ENCODE results near the gene BPIFB4. TPM values are rescaled to one million over a fixed set of nuclear protein-coding genes. Genes with fewer than 3 reads are reported as not detected.

Gene BPIFB4
- total RNA-seq, 1 donor from 2014 or later, result not detected

DNA sequence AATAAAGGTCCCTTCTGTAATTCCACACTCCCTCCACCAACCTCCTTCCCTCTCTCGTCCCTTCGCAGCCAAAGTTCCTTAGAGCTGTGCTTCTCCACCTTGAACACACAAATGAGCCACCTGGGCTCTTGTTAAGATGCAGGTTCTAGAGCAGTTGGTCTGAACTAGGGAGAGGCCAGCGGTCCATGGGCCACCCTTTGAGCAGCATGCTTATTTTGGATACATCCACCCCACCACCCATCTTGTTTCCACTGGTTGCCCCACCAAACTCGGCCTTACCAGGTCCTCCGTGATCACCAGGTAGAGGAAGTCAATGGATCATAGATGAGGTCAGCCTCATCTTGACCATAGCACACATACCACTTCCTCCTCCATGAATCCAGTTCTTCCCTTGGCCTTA is 81.2 kb downstream of the BPIFB4 start:
- no peak for DNase-seq
- no peaks in the 10 kb centered on the region for H3K4me1 ChIP-seq
- TF ChIP-seq, protein P1, sequence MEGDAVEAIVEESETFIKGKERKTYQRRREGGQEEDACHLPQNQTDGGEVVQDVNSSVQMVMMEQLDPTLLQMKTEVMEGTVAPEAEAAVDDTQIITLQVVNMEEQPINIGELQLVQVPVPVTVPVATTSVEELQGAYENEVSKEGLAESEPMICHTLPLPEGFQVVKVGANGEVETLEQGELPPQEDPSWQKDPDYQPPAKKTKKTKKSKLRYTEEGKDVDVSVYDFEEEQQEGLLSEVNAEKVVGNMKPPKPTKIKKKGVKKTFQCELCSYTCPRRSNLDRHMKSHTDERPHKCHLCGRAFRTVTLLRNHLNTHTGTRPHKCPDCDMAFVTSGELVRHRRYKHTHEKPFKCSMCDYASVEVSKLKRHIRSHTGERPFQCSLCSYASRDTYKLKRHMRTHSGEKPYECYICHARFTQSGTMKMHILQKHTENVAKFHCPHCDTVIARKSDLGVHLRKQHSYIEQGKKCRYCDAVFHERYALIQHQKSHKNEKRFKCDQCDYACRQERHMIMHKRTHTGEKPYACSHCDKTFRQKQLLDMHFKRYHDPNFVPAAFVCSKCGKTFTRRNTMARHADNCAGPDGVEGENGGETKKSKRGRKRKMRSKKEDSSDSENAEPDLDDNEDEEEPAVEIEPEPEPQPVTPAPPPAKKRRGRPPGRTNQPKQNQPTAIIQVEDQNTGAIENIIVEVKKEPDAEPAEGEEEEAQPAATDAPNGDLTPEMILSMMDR (IDR thresholded peaks at IDR 0.05), result no peak

More for the DNA sequence above, 81.2 kb downstream of the BPIFB4 start:
- intact Hi-C loops (cut with DNase I), result no loop called here
- Histone ChIP-seq H3K27me3 (no peaks in the 10 kb centered on the region), H3K4me3 (no peak overlapping the region), H3K36me3 (no peaks in the 10 kb centered on the region), H3K9me3 (no peaks in the 10 kb centered on the region), H3K27ac (no peak overlapping the region)
- ATAC-seq, result no peak

Other genes with a start within 250 kb of the BPIFB4 start
- 0.72 TPM for gene EFCAB8, start 220.7 kb upstream of the BPIFB4 start, total RNA-seq
- not detected for gene SUN5, start 75.2 kb upstream of the BPIFB4 start, total RNA-seq
- gene BPIFB2, start 71.9 kb upstream of the BPIFB4 start, total RNA-seq, result not detected
- not detected for gene BPIFB6, start 48.0 kb upstream of the BPIFB4 start, total RNA-seq
- gene BPIFB3, start 25.7 kb upstream of the BPIFB4 start, total RNA-seq, result not detected
- not detected for gene BPIFA2, start 88.5 kb downstream of the BPIFB4 start, total RNA-seq
- gene BPIFA3, start 137.7 kb downstream of the BPIFB4 start, total RNA-seq, result not detected
- not detected for gene BPIFA1, start 156.4 kb downstream of the BPIFB4 start, total RNA-seq
- 0.67 TPM for gene BPIFB1, start 203.6 kb downstream of the BPIFB4 start, total RNA-seq

All from upper lobe of right lung (tissue), 1 donor.